ENCODE results near the gene FAM117A. TPM values are rescaled to one million over a fixed set of nuclear protein-coding genes. Genes with fewer than 3 reads are reported as not detected.

Gene FAM117A
- total RNA-seq, 1 experiment from 2014 or later = 26.2 TPM

DNA sequence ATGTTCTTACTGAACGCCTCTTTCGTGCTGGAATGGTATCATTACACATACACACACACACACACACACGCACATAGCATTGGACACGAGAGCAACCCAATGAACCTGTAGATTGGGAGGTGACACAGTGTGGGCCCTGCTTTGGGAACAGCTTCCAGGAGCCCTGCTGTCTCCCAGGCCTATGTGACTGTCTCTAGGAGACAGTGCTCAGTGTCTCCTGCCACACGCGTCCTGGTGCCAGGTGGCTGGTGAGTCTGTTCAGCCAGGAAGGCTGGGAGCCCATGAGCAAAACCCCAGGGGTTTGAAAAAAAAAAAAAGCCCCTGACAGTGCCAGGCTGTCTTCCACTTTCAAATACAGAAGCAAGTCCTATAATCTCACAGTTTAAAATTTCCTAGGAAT lies 83.6 kb downstream of the FAM117A start:
- no peak for ATAC-seq
- Mint-ChIP-seq H3K27ac (no peak overlapping the region), H3K9me3 (peaks cover 6% of the 10 kb centered on the region)

More for the DNA sequence above, 83.6 kb downstream of the FAM117A start:
- H3K4me3 Mint-ChIP-seq = no peak overlapping the region
- POLR2A ChIA-PET = no interaction called here
- TF ChIP-seq CBFB (CRISPR knock-in tag; IDR thresholded peaks at IDR 0.05; ENCODE audit: low read depth) (no peak), GABPB1 (CRISPR knock-in tag; IDR thresholded peaks at IDR 0.05) (no peak), OVOL2 (CRISPR knock-in tag; IDR thresholded peaks at IDR 0.05; ENCODE audit: borderline replicate concordance) (no peak), KAT7 (CRISPR knock-in tag; IDR thresholded peaks at IDR 0.05; ENCODE audit: borderline replicate concordance) (no peak), SP1 (CRISPR knock-in tag; conservative IDR thresholded peaks at IDR 0.05) (no peak), GRHL2 (CRISPR knock-in tag; IDR thresholded peaks at IDR 0.05; ENCODE audit: insufficient replicate concordance, severe bottlenecking) (no peak), ESRRA (CRISPR knock-in tag; IDR thresholded peaks at IDR 0.05; ENCODE audit: borderline replicate concordance) (no peak), TCF7 (CRISPR knock-in tag; IDR thresholded peaks at IDR 0.05; ENCODE audit: low read depth) (no peak), RORB (CRISPR knock-in tag; IDR thresholded peaks at IDR 0.05) (no peak), ZNF423 (CRISPR knock-in tag; IDR thresholded peaks at IDR 0.05) (no peak), TEAD1 (CRISPR knock-in tag; IDR thresholded peaks at IDR 0.05) (no peak), SOX15 (CRISPR knock-in tag; IDR thresholded peaks at IDR 0.05) (no peak), MAX (CRISPR knock-in tag; IDR thresholded peaks at IDR 0.05) (no peak), ZNF425 (CRISPR knock-in tag; conservative IDR thresholded peaks at IDR 0.05) (no peak), SMAD3 (CRISPR knock-in tag; IDR thresholded peaks at IDR 0.05; ENCODE audit: borderline replicate concordance) (no peak), ERG (CRISPR knock-in tag; IDR thresholded peaks at IDR 0.05) (no peak), FOXJ3 (CRISPR knock-in tag; IDR thresholded peaks at IDR 0.05; ENCODE audit: borderline replicate concordance) (no peak)
- TF ChIP-seq, protein P1, sequence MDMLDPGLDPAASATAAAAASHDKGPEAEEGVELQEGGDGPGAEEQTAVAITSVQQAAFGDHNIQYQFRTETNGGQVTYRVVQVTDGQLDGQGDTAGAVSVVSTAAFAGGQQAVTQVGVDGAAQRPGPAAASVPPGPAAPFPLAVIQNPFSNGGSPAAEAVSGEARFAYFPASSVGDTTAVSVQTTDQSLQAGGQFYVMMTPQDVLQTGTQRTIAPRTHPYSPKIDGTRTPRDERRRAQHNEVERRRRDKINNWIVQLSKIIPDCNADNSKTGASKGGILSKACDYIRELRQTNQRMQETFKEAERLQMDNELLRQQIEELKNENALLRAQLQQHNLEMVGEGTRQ (CRISPR knock-in tag; IDR thresholded peaks at IDR 0.05) = no peak
- TF ChIP-seq, protein P2, sequence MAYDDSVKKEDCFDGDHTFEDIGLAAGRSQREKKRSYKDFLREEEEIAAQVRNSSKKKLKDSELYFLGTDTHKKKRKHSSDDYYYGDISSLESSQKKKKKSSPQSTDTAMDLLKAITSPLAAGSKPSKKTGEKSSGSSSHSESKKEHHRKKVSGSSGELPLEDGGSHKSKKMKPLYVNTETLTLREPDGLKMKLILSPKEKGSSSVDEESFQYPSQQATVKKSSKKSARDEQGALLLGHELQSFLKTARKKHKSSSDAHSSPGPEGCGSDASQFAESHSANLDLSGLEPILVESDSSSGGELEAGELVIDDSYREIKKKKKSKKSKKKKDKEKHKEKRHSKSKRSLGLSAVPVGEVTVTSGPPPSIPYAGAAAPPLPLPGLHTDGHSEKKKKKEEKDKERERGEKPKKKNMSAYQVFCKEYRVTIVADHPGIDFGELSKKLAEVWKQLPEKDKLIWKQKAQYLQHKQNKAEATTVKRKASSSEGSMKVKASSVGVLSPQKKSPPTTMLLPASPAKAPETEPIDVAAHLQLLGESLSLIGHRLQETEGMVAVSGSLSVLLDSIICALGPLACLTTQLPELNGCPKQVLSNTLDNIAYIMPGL (CRISPR knock-in tag; IDR thresholded peaks at IDR 0.05) = no peak
- TF ChIP-seq, protein P3, sequence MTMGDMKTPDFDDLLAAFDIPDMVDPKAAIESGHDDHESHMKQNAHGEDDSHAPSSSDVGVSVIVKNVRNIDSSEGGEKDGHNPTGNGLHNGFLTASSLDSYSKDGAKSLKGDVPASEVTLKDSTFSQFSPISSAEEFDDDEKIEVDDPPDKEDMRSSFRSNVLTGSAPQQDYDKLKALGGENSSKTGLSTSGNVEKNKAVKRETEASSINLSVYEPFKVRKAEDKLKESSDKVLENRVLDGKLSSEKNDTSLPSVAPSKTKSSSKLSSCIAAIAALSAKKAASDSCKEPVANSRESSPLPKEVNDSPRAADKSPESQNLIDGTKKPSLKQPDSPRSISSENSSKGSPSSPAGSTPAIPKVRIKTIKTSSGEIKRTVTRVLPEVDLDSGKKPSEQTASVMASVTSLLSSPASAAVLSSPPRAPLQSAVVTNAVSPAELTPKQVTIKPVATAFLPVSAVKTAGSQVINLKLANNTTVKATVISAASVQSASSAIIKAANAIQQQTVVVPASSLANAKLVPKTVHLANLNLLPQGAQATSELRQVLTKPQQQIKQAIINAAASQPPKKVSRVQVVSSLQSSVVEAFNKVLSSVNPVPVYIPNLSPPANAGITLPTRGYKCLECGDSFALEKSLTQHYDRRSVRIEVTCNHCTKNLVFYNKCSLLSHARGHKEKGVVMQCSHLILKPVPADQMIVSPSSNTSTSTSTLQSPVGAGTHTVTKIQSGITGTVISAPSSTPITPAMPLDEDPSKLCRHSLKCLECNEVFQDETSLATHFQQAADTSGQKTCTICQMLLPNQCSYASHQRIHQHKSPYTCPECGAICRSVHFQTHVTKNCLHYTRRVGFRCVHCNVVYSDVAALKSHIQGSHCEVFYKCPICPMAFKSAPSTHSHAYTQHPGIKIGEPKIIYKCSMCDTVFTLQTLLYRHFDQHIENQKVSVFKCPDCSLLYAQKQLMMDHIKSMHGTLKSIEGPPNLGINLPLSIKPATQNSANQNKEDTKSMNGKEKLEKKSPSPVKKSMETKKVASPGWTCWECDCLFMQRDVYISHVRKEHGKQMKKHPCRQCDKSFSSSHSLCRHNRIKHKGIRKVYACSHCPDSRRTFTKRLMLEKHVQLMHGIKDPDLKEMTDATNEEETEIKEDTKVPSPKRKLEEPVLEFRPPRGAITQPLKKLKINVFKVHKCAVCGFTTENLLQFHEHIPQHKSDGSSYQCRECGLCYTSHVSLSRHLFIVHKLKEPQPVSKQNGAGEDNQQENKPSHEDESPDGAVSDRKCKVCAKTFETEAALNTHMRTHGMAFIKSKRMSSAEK (CRISPR knock-in tag; IDR thresholded peaks at IDR 0.05; ENCODE audit: borderline replicate concordance) = no peak
- H3K36me3 Mint-ChIP-seq = peaks cover 3% of the 10 kb centered on the region
- CTCF ChIA-PET = no interaction called here
- peaks cover 40% of the 10 kb centered on the region for H3K27me3 Mint-ChIP-seq (ENCODE audit: low read depth)
- no peak for DNase-seq (ENCODE audit: low spot score)
- H3K4me1 Mint-ChIP-seq = peaks cover 15% of the 10 kb centered on the region
